Measurements from ENCODE around the gene ACTN1. TPM values are rescaled to one million over a fixed set of nuclear protein-coding genes. Genes with fewer than 3 reads are reported as not detected.

Gene ACTN1
- polyA plus RNA-seq, 1 experiment = 641 TPM

- no peak for TF ChIP-seq CTCF (IDR thresholded peaks at IDR 0.05; ENCODE audit: low read depth, low read length)
- no peak overlapping the region for H3K4me3 ChIP-seq (ENCODE audit: low read depth, low read length)
- DNase-seq (ENCODE audit: low read depth, low spot score) = no peak
- H3K9me3 ChIP-seq (ENCODE audit: control insufficient read depth, insufficient read depth, low read length) = no peaks in the 10 kb centered on the region
- CTCF ChIA-PET = interaction anchor here (1.0 kb wide), 1 partner anchor 10 kb away, joined by 4 read pairs; no protein-coding TSS in a partner anchor
- POLR2A ChIA-PET = no interaction called here
- no peaks in the 10 kb centered on the region for H3K27me3 ChIP-seq (ENCODE audit: control insufficient read depth, insufficient read depth, low read length)
- no peak overlapping the region for H3K27ac ChIP-seq (ENCODE audit: low read depth, low read length)
Measured at GRCh38 chr14:68936476-68936875, 42.6 kb downstream of the ACTN1 start.

- Histone ChIP-seq H3K27me3 (ENCODE audit: control insufficient read depth, insufficient read depth, low read length) (no peaks in the 10 kb centered on the region), H3K9me3 (ENCODE audit: control insufficient read depth, insufficient read depth, low read length) (no peaks in the 10 kb centered on the region), H3K27ac (ENCODE audit: low read depth, low read length) (peak overlapping the region; percentile 47), H3K4me3 (ENCODE audit: low read depth, low read length) (no peak overlapping the region)
- no peak for DNase-seq (ENCODE audit: low read depth, low spot score)
- ChIA-PET CTCF (interaction anchor here (1.2 to 1.5 kb wide), 2 partner anchors 91 to 172 kb away, joined by 3 read pairs; no protein-coding TSS in a partner anchor), POLR2A (interaction anchor here (1.5 kb wide), 1 partner anchor 16 kb away, joined by 5 read pairs; no protein-coding TSS in a partner anchor)
- TF ChIP-seq CTCF (IDR thresholded peaks at IDR 0.05; ENCODE audit: low read depth, low read length) = no peak
Measured at GRCh38 chr14:68935761-68936214, 43.3 kb downstream of the ACTN1 start.

GRCh38 chr14:68934066-68934465, 45.0 kb downstream of the ACTN1 start:
- no peak for TF ChIP-seq CTCF (IDR thresholded peaks at IDR 0.05; ENCODE audit: low read depth, low read length)
- H3K27ac ChIP-seq (ENCODE audit: low read depth, low read length) = peak overlapping the region; percentile 33
- no peaks in the 10 kb centered on the region for H3K27me3 ChIP-seq (ENCODE audit: control insufficient read depth, insufficient read depth, low read length)
- POLR2A ChIA-PET = no interaction called here
- no peak overlapping the region for H3K4me3 ChIP-seq (ENCODE audit: low read depth, low read length)
- CTCF ChIA-PET = no interaction called here
- DNase-seq (ENCODE audit: low read depth, low spot score) = no peak
- H3K9me3 ChIP-seq (ENCODE audit: control insufficient read depth, insufficient read depth, low read length) = no peaks in the 10 kb centered on the region; the same call in 1 of the 2 replicates

- H3K9me3 ChIP-seq (ENCODE audit: control insufficient read depth, insufficient read depth, low read length) = no peaks in the 10 kb centered on the region; the same call in 1 of the 2 replicates
- H3K27me3 ChIP-seq (ENCODE audit: control insufficient read depth, insufficient read depth, low read length) = no peaks in the 10 kb centered on the region
- H3K4me3 ChIP-seq (ENCODE audit: low read depth, low read length) = no peak overlapping the region
- no peak for TF ChIP-seq CTCF (IDR thresholded peaks at IDR 0.05; ENCODE audit: low read depth, low read length)
- ChIA-PET CTCF (interaction anchor here (1.0 to 1.6 kb wide), 4 partner anchors 9 to 175 kb away, joined by 3 to 6 read pairs (median 4); no protein-coding TSS in a partner anchor), POLR2A (interaction anchor here (0.8 to 0.9 kb wide), 2 partner anchors 20 to 45 kb away, joined by 3 read pairs; no protein-coding TSS in a partner anchor)
- H3K27ac ChIP-seq (ENCODE audit: low read depth, low read length) = peak overlapping the region; percentile 21
- no peak for DNase-seq (ENCODE audit: low read depth, low spot score)
Measured at GRCh38 chr14:68932686-68933085, 46.4 kb downstream of the ACTN1 start.

GRCh38 chr14:68932231-68932630, 46.9 kb downstream of the ACTN1 start:
- no peak for TF ChIP-seq CTCF (IDR thresholded peaks at IDR 0.05; ENCODE audit: low read depth, low read length)
- ChIA-PET CTCF (interaction anchor here (0.6 to 1.6 kb wide), 7 partner anchors 9 to 310 kb away, joined by 3 to 6 read pairs (median 3); no protein-coding TSS in a partner anchor), POLR2A (interaction anchor here (0.6 to 0.9 kb wide), 9 partner anchors 10 to 406 kb away, joined by 3 to 9 read pairs (median 3); partner anchors contain the start of gene ACTN1)
- peak; percentile 59 for DNase-seq (ENCODE audit: low read depth, low spot score)
- peak overlapping the region; percentile 21 for H3K27ac ChIP-seq (ENCODE audit: low read depth, low read length)
- no peak overlapping the region for H3K4me3 ChIP-seq (ENCODE audit: low read depth, low read length)
- no peaks in the 10 kb centered on the region for H3K27me3 ChIP-seq (ENCODE audit: control insufficient read depth, insufficient read depth, low read length)
- H3K9me3 ChIP-seq (ENCODE audit: control insufficient read depth, insufficient read depth, low read length) = no peaks in the 10 kb centered on the region; the same call in 1 of the 2 replicates

All from AG04450 (cell line).